A673 (cell line): ENCODE measurements around the gene KDELR3. TPM values are rescaled to one million over a fixed set of nuclear protein-coding genes. Genes with fewer than 3 reads are reported as not detected.

ENCODE experiments used
- BruUV-seq: library from RNA; stranded (reverse); fragments of 400-500 nt; replicated peaks from 2 replicates; lab custom pipeline; 2021; lab: Mats Ljungman, UMichigan
- CTCF ChIA-PET: fragments of 300-600 bp; sonication (Branson Sonifier 250); formaldehyde crosslinking; loops from one replicate; lab custom pipeline; 2022; ENCODE audit warnings: antibody characterized with exemption; lab: Charles Lee
- POLR2A ChIA-PET: fragments of 300-600 bp; sonication (Branson Sonifier 250); formaldehyde crosslinking; loops from one replicate; lab custom pipeline; 2022; ENCODE audit warnings: antibody characterized with exemption; ENCODE audit not compliant: low non-redundant PET; lab: Charles Lee
- DNase-seq: peaks from one replicate; pipeline ENCODE4 v3.0.0-alpha.2; 2015; ENCODE audit warnings: low spot score
- H3K27ac ChIP-seq: fragments of 200-600 bp; sonication (generic); 2 replicates; pipeline ENCODE4 v1.5.1; 2016; ENCODE audit warnings: mixed run types, low read depth, mild to moderate bottlenecking, mixed read lengths, antibody characterized with exemption, low read length; ENCODE audit not compliant: poor library complexity, severe bottlenecking
- H3K27me3 ChIP-seq: fragments of 200-600 bp; sonication (generic); replicated peaks from 2 replicates; pipeline ENCODE4 v1.6.1; 2017; ENCODE audit warnings: mixed run types, low read depth, mild to moderate bottlenecking, mixed read lengths, antibody characterized with exemption, low read length; ENCODE audit not compliant: insufficient read depth, poor library complexity
- H3K36me3 ChIP-seq: fragments of 200-600 bp; sonication (generic); 2 replicates; pipeline ENCODE4 v1.6.1; 2016; ENCODE audit warnings: mixed run types, mild to moderate bottlenecking, mixed read lengths, antibody characterized with exemption, low read length; ENCODE audit not compliant: insufficient read depth, poor library complexity, severe bottlenecking
- H3K4me1 ChIP-seq: fragments of 200-600 bp; sonication (generic); 2 replicates; pipeline ENCODE4 v1.6.1; 2017; ENCODE audit warnings: mixed run types, mild to moderate bottlenecking, mixed read lengths, antibody characterized with exemption, low read length; ENCODE audit not compliant: insufficient read depth, poor library complexity, severe bottlenecking
- H3K4me3 ChIP-seq: fragments of 200-600 bp; sonication (generic); 2 replicates; pipeline ENCODE4 v1.5.1; 2016; ENCODE audit warnings: low read depth, mixed run types, mild to moderate bottlenecking, mixed read lengths, low read length; ENCODE audit not compliant: poor library complexity, severe bottlenecking
- H3K9me3 ChIP-seq: fragments of 200-600 bp; sonication (generic); 2 replicates; pipeline ENCODE4 v1.6.1; 2016; ENCODE audit warnings: mixed run types, low read depth, mild to moderate bottlenecking, mixed read lengths, antibody characterized with exemption, low read length; ENCODE audit not compliant: poor library complexity, severe bottlenecking
- CTCF ChIP-seq: fragments of 300-800, 200-600 bp; sonication (generic); conservative IDR thresholded peaks from 2 replicates; pipeline ENCODE4 v1.5.1; 2017; ENCODE audit warnings: low read depth, mild to moderate bottlenecking, antibody characterized with exemption, low read length, moderate library complexity, mixed read lengths
- EZH2 ChIP-seq: fragments of 200-600 bp; sonication (generic); IDR thresholded peaks from 2 replicates; pipeline ENCODE4 v1.6.1; 2017; ENCODE audit warnings: borderline replicate concordance, low read depth, mild to moderate bottlenecking, mixed read lengths, antibody characterized with exemption, low read length; ENCODE audit not compliant: poor library complexity, severe bottlenecking
- intact Hi-C: fragments of 100-400 bp; cut with micrococcal nuclease; formaldehyde crosslinking; loops from one replicate; pipeline ENCODE4 v1.10.0; 2022; ENCODE audit not compliant: unreplicated experiment
- total RNA-seq: library from RNA; stranded (reverse); gene quantifications from 2 replicates; pipeline ENCODE4 v1.2.3, GENCODE V29; 2021

The KDELR3 gene
- total RNA-seq, 1 experiment from 2014 or later, result 4.0 TPM

- TF ChIP-seq CTCF (no peak), EZH2 (no peak)
- no TSS peak for BruUV-seq
- Histone ChIP-seq H3K27me3 (no peaks in the 10 kb centered on the region), H3K9me3 (no peaks in the 10 kb centered on the region), H3K36me3 (no peaks in the 10 kb centered on the region), H3K4me3 (no peak overlapping the region), H3K27ac (no peak overlapping the region), H3K4me1 (peaks cover 15% of the 10 kb centered on the region)
- intact Hi-C loops, result no loop called here
- ChIA-PET CTCF (no interaction called here), POLR2A (no interaction called here)
- peak; percentile 58 for DNase-seq
These were observed 63.5 kb downstream of the KDELR3 start for GRCh38 chr22:38531251-38531938.

Other genes with a start within 250 kb of the KDELR3 start
- 45.6 and 50.9 TPM in 2 replicates for gene TMEM184B, start 195.1 kb upstream of the KDELR3 start, total RNA-seq
- 196 and 200 TPM in 2 replicates for gene CSNK1E, start 150.7 kb upstream of the KDELR3 start, total RNA-seq
- gene KCNJ4, start 12.9 kb upstream of the KDELR3 start, total RNA-seq, result 1.0 and 1.4 TPM in 2 replicates
- gene DDX17, start 38.2 kb downstream of the KDELR3 start, total RNA-seq, result 343 and 350 TPM in 2 replicates
- gene DMC1, start 102.1 kb downstream of the KDELR3 start, total RNA-seq, result 1.7 and 2.3 TPM in 2 replicates
- gene FAM227A, start 188.3 kb downstream of the KDELR3 start, total RNA-seq, result 3.8 and 5.3 TPM in 2 replicates
- 22.1 and 28.5 TPM in 2 replicates for gene CBY1, start 188.5 kb downstream of the KDELR3 start, total RNA-seq
- 143 and 152 TPM in 2 replicates for gene TOMM22, start 213.9 kb downstream of the KDELR3 start, total RNA-seq
- 53.1 and 54.2 TPM in 2 replicates for gene JOSD1, start 232.8 kb downstream of the KDELR3 start, total RNA-seq
- 88.2 and 96.2 TPM in 2 replicates for gene GTPBP1, start 237.8 kb downstream of the KDELR3 start, total RNA-seq